ENCODE measurements around the gene LRRTM4. TPM values are rescaled to one million over a fixed set of nuclear protein-coding genes. Genes with fewer than 3 reads are reported as not detected.

Gene LRRTM4
- total RNA-seq, 2 experiments from 2014 or later, result not detected

- ATAC-seq (no peak), DNase-seq (no peak)
- Mint-ChIP-seq H3K27ac (no peak overlapping the region), H3K9me3 (ENCODE audit: low read depth) (peaks cover 11% of the 10 kb centered on the region), H3K36me3 (ENCODE audit: low read depth) (no peaks in the 10 kb centered on the region), H3K4me3 (no peak overlapping the region), H3K27me3 (no peaks in the 10 kb centered on the region), H3K4me1 (no peaks in the 10 kb centered on the region)
- intact Hi-C loops (cut with DNase I, micrococcal nuclease), result no loop called here
- ChIA-PET CTCF (no interaction called here), POLR2A (no interaction called here)
Measured at GRCh38 chr2:77372636-77373035, 149.5 kb downstream of the LRRTM4 start.

DNA sequence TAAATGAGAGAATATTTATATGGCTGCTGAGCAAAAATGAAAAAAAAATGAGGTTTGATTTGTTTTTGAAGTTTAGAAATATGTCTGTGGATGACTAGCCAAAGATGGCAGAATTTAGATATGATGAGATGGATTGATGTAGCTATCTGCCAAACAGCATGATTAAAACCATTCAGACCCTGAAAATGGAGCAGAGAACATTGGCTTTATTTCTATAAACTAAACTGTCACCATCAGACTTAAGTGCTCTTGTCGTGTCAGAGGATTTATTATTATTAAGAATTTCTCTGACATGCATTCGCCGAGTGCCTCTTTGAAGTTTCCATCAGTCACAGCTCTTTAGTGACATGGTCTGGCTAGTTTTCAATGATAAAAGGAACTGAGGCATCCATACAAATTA is 151.7 kb downstream of the LRRTM4 start:
- no peaks in the 10 kb centered on the region for H3K36me3 Mint-ChIP-seq (ENCODE audit: low read depth)
- no peak overlapping the region for H3K4me3 Mint-ChIP-seq
- no peak overlapping the region for H3K27ac Mint-ChIP-seq
- ATAC-seq, result no peak
- ChIA-PET CTCF (no interaction called here), POLR2A (no interaction called here)
- no peak for DNase-seq
- peaks cover 12% of the 10 kb centered on the region for H3K9me3 Mint-ChIP-seq (ENCODE audit: low read depth)
- no peaks in the 10 kb centered on the region for H3K27me3 Mint-ChIP-seq
- intact Hi-C loops (cut with DNase I, micrococcal nuclease), result no loop called here
- H3K4me1 Mint-ChIP-seq, result no peaks in the 10 kb centered on the region

GRCh38 chr2:77363277-77363676 is 158.9 kb downstream of the LRRTM4 start:
- H3K4me1 Mint-ChIP-seq, result no peaks in the 10 kb centered on the region
- no peaks in the 10 kb centered on the region for H3K36me3 Mint-ChIP-seq (ENCODE audit: low read depth)
- no peaks in the 10 kb centered on the region for H3K27me3 Mint-ChIP-seq
- H3K9me3 Mint-ChIP-seq (ENCODE audit: low read depth), result peaks cover 10% of the 10 kb centered on the region
- intact Hi-C loops (cut with DNase I, micrococcal nuclease), result no loop called here
- DNase-seq (no peak), ATAC-seq (no peak)
- ChIA-PET CTCF (no interaction called here), POLR2A (no interaction called here)
- no peak overlapping the region for H3K4me3 Mint-ChIP-seq
- no peak overlapping the region for H3K27ac Mint-ChIP-seq

GRCh38 chr2:77348821-77349220 is 173.4 kb downstream of the LRRTM4 start:
- H3K4me3 Mint-ChIP-seq, result no peak overlapping the region
- no peak for ATAC-seq
- H3K9me3 Mint-ChIP-seq (ENCODE audit: low read depth), result peaks cover 7% of the 10 kb centered on the region

DNA sequence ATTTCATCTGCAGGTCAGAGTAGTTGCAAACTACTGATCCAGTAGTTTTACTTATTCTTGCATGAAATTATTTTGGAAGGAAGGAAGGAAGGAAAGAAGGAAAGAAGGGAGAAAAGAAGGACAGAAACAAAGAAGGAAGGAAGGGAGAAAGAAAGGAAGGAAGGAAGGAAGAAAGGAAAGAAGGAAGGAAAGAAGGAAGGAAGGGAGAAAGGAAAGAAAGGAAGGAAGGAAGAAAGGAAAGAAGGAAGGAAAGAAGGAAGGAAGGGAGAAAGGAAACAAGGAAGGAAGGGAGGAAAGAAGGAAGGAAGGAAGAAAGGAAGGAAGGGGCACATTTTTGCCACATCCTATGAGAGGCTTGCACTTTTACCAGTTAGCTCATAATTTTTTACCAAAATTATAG is 186.2 kb downstream of the LRRTM4 start:
- no peak overlapping the region for H3K4me3 Mint-ChIP-seq
- H3K27me3 Mint-ChIP-seq, result no peaks in the 10 kb centered on the region
- POLR2A ChIA-PET, result no interaction called here

More at GRCh38 chr2:77348821-77349220, 173.4 kb downstream of the LRRTM4 start:
- Mint-ChIP-seq H3K36me3 (ENCODE audit: low read depth) (no peaks in the 10 kb centered on the region), H3K27ac (no peak overlapping the region), H3K27me3 (no peaks in the 10 kb centered on the region), H3K4me1 (no peaks in the 10 kb centered on the region)
- ChIA-PET POLR2A (no interaction called here), CTCF (no interaction called here)
- DNase-seq, result no peak
- intact Hi-C loops (cut with DNase I, micrococcal nuclease), result no loop called here

GRCh38 chr2:77328134-77328931 is 193.8 kb downstream of the LRRTM4 start:
- H3K4me3 Mint-ChIP-seq, result no peak overlapping the region
- no peak overlapping the region for H3K27ac Mint-ChIP-seq
- no peaks in the 10 kb centered on the region for H3K27me3 Mint-ChIP-seq
- DNase-seq (no peak), ATAC-seq (no peak)
- no peaks in the 10 kb centered on the region for H3K4me1 Mint-ChIP-seq
- peaks cover 9% of the 10 kb centered on the region for H3K9me3 Mint-ChIP-seq (ENCODE audit: low read depth)
- intact Hi-C loops (cut with DNase I, micrococcal nuclease), result no loop called here
- H3K36me3 Mint-ChIP-seq (ENCODE audit: low read depth), result no peaks in the 10 kb centered on the region
- ChIA-PET CTCF (no interaction called here), POLR2A (no interaction called here)

More for the DNA sequence above, 186.2 kb downstream of the LRRTM4 start:
- CTCF ChIA-PET, result interaction anchor here (1.3 kb wide), 1 partner anchor 16 kb away, joined by 3 read pairs; no protein-coding TSS in a partner anchor
- H3K9me3 Mint-ChIP-seq (ENCODE audit: low read depth), result peaks cover 26% of the 10 kb centered on the region
- intact Hi-C loops (cut with DNase I, micrococcal nuclease), result no loop called here
- DNase-seq (no peak), ATAC-seq (no peak)
- H3K4me1 Mint-ChIP-seq, result no peaks in the 10 kb centered on the region
- H3K36me3 Mint-ChIP-seq (ENCODE audit: low read depth), result no peaks in the 10 kb centered on the region
- H3K27ac Mint-ChIP-seq, result no peak overlapping the region

- ATAC-seq, result no peak
- ChIA-PET POLR2A (no interaction called here), CTCF (no interaction called here)
- Mint-ChIP-seq H3K9me3 (ENCODE audit: low read depth) (peaks cover 4% of the 10 kb centered on the region), H3K27ac (no peak overlapping the region), H3K4me3 (no peak overlapping the region), H3K27me3 (no peaks in the 10 kb centered on the region), H3K36me3 (ENCODE audit: low read depth) (no peaks in the 10 kb centered on the region), H3K4me1 (no peaks in the 10 kb centered on the region)
- no peak for DNase-seq
- intact Hi-C loops (cut with DNase I, micrococcal nuclease), result no loop called here
Measured at GRCh38 chr2:77325395-77325794, 196.8 kb downstream of the LRRTM4 start.

GRCh38 chr2:77322431-77322830 is 199.7 kb downstream of the LRRTM4 start:
- Mint-ChIP-seq H3K36me3 (ENCODE audit: low read depth) (no peaks in the 10 kb centered on the region), H3K27me3 (no peaks in the 10 kb centered on the region), H3K27ac (no peak overlapping the region), H3K4me3 (no peak overlapping the region), H3K4me1 (no peaks in the 10 kb centered on the region), H3K9me3 (ENCODE audit: low read depth) (peaks cover 4% of the 10 kb centered on the region)
- no peak for DNase-seq
- intact Hi-C loops (cut with DNase I, micrococcal nuclease), result no loop called here
- POLR2A ChIA-PET, result no interaction called here
- no peak for ATAC-seq
- CTCF ChIA-PET, result no interaction called here

GRCh38 chr2:77314721-77315120 is 207.5 kb downstream of the LRRTM4 start:
- Mint-ChIP-seq H3K4me1 (no peaks in the 10 kb centered on the region), H3K27ac (no peak overlapping the region), H3K27me3 (no peaks in the 10 kb centered on the region), H3K4me3 (no peak overlapping the region), H3K9me3 (ENCODE audit: low read depth) (peaks cover 9% of the 10 kb centered on the region), H3K36me3 (ENCODE audit: low read depth) (no peaks in the 10 kb centered on the region)
- ChIA-PET CTCF (no interaction called here), POLR2A (no interaction called here)
- DNase-seq (no peak), ATAC-seq (no peak)
- intact Hi-C loops (cut with DNase I, micrococcal nuclease), result no loop called here

DNA sequence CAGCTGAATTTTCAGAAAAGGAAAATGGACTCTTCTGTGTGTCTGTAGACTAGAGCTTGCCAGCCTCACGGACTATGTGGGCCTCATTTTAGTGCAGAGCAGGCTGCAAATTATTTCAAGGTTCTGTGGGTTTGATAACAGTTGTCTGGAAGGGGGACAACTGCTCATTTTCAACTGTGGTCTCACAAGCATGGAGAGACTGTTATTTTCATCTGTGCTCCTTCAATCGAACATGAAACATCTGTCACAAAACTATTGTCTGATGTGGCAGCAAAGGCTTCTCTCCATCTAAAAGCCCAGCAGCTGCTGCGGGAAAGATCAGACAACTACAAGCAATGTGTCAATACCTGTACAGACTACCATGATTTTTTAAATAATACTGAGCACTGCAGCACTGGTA is 211.8 kb downstream of the LRRTM4 start:
- ATAC-seq (no peak), DNase-seq (no peak)
- H3K4me3 Mint-ChIP-seq, result no peak overlapping the region
- H3K4me1 Mint-ChIP-seq, result no peaks in the 10 kb centered on the region
- no peaks in the 10 kb centered on the region for H3K27me3 Mint-ChIP-seq
- no peak overlapping the region for H3K27ac Mint-ChIP-seq
- intact Hi-C loops (cut with DNase I, micrococcal nuclease), result no loop called here
- H3K9me3 Mint-ChIP-seq (ENCODE audit: low read depth), result peaks cover 13% of the 10 kb centered on the region
- no peaks in the 10 kb centered on the region for H3K36me3 Mint-ChIP-seq (ENCODE audit: low read depth)
- ChIA-PET CTCF (no interaction called here), POLR2A (no interaction called here)

GRCh38 chr2:77309725-77310124 is 212.5 kb downstream of the LRRTM4 start:
- no peak for ATAC-seq
- H3K36me3 Mint-ChIP-seq (ENCODE audit: low read depth), result no peaks in the 10 kb centered on the region
- no peak for DNase-seq
- ChIA-PET POLR2A (no interaction called here), CTCF (no interaction called here)
- no peaks in the 10 kb centered on the region for H3K27me3 Mint-ChIP-seq
- intact Hi-C loops (cut with DNase I, micrococcal nuclease), result no loop called here
- H3K4me3 Mint-ChIP-seq, result no peak overlapping the region
- no peak overlapping the region for H3K27ac Mint-ChIP-seq
- no peaks in the 10 kb centered on the region for H3K4me1 Mint-ChIP-seq
- H3K9me3 Mint-ChIP-seq (ENCODE audit: low read depth), result peaks cover 13% of the 10 kb centered on the region

DNA sequence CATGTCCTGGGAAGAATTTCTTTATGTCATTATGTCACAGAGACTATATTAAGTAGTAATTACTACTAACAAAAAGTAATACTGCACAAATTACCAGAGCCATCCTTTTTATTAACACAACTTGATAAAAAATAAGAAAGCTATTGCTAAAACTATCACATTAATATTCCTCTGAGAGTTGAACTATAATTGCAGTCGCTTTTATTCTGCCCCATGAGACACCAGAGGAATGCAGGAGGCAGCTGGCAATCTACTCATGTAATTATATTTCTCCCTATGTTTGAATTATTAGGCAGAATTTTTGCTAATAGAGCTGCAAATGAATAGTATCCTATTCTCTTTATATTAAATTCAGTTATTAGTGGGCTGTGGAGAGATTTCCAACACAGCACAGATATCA is 220.7 kb downstream of the LRRTM4 start:
- CTCF ChIA-PET, result no interaction called here
- intact Hi-C loops (cut with DNase I, micrococcal nuclease), result no loop called here
- no peaks in the 10 kb centered on the region for H3K4me1 Mint-ChIP-seq
- no peak overlapping the region for H3K4me3 Mint-ChIP-seq
- no peaks in the 10 kb centered on the region for H3K36me3 Mint-ChIP-seq (ENCODE audit: low read depth)
- H3K9me3 Mint-ChIP-seq (ENCODE audit: low read depth), result peaks cover 2% of the 10 kb centered on the region
- POLR2A ChIA-PET, result no interaction called here
- DNase-seq (no peak), ATAC-seq (no peak)
- H3K27ac Mint-ChIP-seq, result no peak overlapping the region
- no peaks in the 10 kb centered on the region for H3K27me3 Mint-ChIP-seq

- H3K4me3 Mint-ChIP-seq, result no peak overlapping the region
- intact Hi-C loops (cut with DNase I, micrococcal nuclease), result no loop called here
- POLR2A ChIA-PET, result no interaction called here
- CTCF ChIA-PET, result no interaction called here
- no peaks in the 10 kb centered on the region for H3K36me3 Mint-ChIP-seq (ENCODE audit: low read depth)
- H3K27me3 Mint-ChIP-seq, result no peaks in the 10 kb centered on the region
- H3K27ac Mint-ChIP-seq, result no peak overlapping the region
- ATAC-seq (no peak), DNase-seq (no peak)
- no peaks in the 10 kb centered on the region for H3K4me1 Mint-ChIP-seq
- no peaks in the 10 kb centered on the region for H3K9me3 Mint-ChIP-seq (ENCODE audit: low read depth)
Measured at GRCh38 chr2:77296791-77297190, 225.4 kb downstream of the LRRTM4 start.

Measured in activated CD4-positive, alpha-beta T cell treated with anti-CD3 and anti-CD28 coated beads for 36 hours (primary cell).